IgD-negative memory B cell (primary cell): ENCODE measurements around the gene POLN. TPM values are rescaled to one million over a fixed set of nuclear protein-coding genes. Genes with fewer than 3 reads are reported as not detected.
"Not testable (repeated sequence)": the region's sequence is repeated elsewhere in the genome, so short reads cannot be mapped to it uniquely, and the experiment has no call there.

ENCODE experiments used
- H3K27ac Mint-ChIP-seq, 3 donors: one replicate each; pipeline ENCODE4 v1.8.0; 2020 to 2022; ENCODE audit warnings: mild to moderate bottlenecking in 3 of 3, mixed read lengths in 3 of 3, moderate library complexity in 1 of 3
- H3K27me3 Mint-ChIP-seq: one replicate; pipeline ENCODE4 v1.8.0; 2021; ENCODE audit warnings: mixed read lengths
- H3K36me3 Mint-ChIP-seq: one replicate; pipeline ENCODE4 v1.8.0; 2020; ENCODE audit warnings: mild to moderate bottlenecking, mixed read lengths
- H3K4me1 Mint-ChIP-seq, 3 donors: one replicate each; pipeline ENCODE4 v1.8.0; 2020 to 2022; ENCODE audit warnings: mixed read lengths in 3 of 3, mild to moderate bottlenecking in 1 of 3
- H3K4me3 Mint-ChIP-seq, 4 donors: one replicate each; pipeline ENCODE4 v1.8.0; 2020 to 2022; ENCODE audit warnings: mild to moderate bottlenecking in 4 of 4, mixed read lengths in 4 of 4, moderate library complexity in 3 of 4
- H3K9me3 Mint-ChIP-seq, 3 donors: one replicate each; pipeline ENCODE4 v1.8.0; 2020 to 2021; ENCODE audit warnings: mixed read lengths in 3 of 3, mild to moderate bottlenecking in 1 of 3
- polyA plus RNA-seq: library from polyadenylated mRNA; unstranded; fragments of 300-500 nt; fragmentation: Illumina TruSeq; gene quantifications from one replicate; pipeline ENCODE4 v1.2.3, GENCODE V29; 2021

POLN gene
- polyA plus RNA-seq, 1 donor from 2014 or later: 0.09 TPM

DNA sequence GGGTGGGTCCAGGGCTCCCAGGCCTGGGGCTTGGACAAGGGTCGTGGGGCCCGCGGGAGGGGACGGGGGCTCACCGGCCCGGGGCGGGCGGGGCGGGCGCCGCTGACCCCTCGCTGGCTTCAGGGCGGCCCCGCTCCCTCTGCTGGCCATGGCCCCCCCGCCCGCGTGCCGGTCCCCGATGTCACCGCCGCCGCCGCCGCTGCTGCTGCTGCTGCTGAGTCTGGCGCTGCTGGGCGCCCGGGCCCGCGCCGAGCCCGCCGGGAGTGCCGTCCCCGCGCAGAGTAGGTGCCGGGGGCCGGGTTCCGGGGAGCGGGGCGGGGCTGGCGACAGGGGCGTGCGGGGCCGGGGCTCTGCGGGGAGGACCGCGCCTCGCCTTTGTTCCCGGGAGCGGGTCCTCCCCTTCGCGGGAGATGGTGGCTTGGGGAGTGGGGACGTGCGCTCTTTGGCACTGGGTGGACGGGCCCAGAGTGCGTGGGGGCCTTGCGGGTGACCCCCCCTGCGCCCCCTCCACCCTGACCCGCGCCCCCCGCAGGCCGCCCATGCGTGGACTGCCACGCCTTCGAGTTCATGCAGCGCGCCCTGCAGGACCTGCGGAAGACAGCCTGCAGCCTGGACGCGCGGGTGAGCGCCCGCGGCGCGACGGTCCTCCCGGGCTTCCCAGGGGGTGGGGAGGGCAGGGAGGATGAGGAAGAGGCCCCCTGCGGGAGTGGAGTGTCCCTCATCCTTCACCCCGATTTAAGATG, 199.5 kb downstream of the POLN start:
- H3K27ac Mint-ChIP-seq: no peak overlapping the region
- no peaks in the 10 kb centered on the region for H3K36me3 Mint-ChIP-seq
- peaks cover 0 to 2% (median 0%) of the 10 kb centered on the region in 3 donors for H3K4me1 Mint-ChIP-seq
- peaks cover 18% of the 10 kb centered on the region for H3K27me3 Mint-ChIP-seq
- H3K4me3 Mint-ChIP-seq: peak overlapping the region; percentile 57 to 95 (median 83)
- no peaks in the 10 kb centered on the region for H3K9me3 Mint-ChIP-seq

DNA sequence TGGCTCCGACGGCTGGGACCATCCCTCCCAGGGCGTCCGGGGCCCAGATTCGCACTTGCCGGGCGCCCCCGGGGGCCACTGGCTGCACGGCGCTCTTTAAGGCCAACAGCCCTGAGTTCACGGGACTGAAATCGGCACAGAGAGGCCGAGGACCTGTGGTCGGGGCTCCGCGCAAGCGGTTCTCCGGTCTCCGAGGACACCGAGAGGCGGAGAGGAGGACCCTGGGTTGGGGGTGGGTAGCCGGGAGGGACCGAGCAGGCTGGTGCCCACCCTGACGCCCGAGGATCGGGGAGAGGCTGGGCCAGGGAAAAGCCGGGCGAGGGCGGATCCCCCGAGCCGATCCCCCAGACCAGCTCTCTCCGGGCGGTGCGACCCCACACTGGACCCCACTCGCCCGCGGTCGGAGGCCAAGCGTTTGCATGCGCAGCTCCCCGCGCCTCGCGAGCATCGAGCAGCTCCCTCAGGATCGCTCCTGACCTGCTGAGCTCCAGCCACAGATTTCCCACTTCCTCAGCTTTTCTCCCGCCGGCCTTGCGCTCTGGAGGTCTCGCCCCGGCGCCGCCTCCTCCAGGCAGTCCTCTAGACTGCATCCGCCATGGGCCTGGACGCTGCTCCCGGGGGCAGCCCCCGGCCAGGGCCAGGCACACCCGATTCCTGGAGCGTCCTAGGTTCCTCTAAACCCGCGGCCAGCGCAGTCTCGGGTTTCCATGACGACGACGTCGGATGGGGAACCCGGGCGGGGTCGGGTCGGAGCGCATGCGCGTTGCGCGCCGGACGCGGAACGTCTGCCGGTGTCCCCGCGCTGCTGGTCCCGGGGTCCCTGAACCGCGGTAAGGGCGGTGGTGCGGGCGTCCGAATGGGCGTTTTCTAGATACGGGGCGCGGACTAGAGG, 200.4 kb downstream of the POLN start:
- Mint-ChIP-seq H3K4me3 (peak overlapping the region; percentile 83 to 95 (median 88)), H3K4me1 (peaks cover 0 to 2% (median 0%) of the 10 kb centered on the region in 3 donors), H3K9me3 (no peaks in the 10 kb centered on the region), H3K27me3 (peaks cover 21% of the 10 kb centered on the region), H3K27ac (peak overlapping the region in 2 of 3 donors; percentile 76 to 81), H3K36me3 (no peaks in the 10 kb centered on the region)

DNA sequence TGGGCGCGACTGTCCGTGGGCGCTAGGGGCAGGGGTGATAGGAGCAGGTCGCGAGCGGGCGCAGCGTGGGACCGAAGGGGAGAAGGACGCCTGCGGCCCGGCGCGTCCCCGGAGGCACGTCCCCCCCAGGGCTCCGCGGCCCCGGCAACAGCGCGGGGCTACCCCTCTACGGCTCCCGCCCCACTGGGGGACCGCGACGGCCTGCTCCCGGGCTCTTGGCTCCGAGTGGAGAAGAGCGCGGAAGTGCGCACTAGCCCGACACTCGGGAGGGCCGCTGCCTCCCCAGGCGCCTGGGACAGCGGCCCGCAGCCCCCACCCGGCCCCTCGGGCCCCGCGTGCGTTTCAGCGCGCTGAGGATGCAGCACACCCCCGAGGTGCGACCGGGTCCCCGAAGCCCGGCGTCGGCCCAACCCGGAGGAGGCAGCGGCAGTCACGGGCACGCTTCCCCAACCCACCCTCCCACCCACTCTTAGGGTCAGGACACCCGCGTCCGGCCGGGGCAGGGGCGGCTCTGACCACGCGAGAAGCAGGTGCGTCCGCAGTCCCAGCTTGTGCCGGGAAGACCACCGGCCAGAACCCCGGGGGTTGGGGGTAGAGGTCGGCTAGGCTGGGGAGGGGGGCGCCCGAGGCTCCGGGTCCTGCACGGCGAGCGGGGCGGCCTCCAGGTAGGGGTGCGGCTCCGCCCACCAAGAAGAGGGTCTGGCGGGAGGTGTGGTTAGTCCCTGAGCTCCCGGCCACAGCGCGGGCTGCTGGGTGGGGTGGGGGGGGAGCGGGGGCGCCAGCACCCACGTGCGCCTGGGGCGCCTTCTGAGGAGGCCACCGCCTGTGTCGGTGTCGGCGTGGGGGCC, 201.3 kb downstream of the POLN start:
- Mint-ChIP-seq H3K27me3 (peaks cover 16% of the 10 kb centered on the region), H3K4me1 (peaks cover 0 to 2% (median 0%) of the 10 kb centered on the region in 3 donors), H3K36me3 (no peaks in the 10 kb centered on the region), H3K4me3 (peak overlapping the region; percentile 17 to 85 (median 55)), H3K9me3 (no peaks in the 10 kb centered on the region), H3K27ac (peak overlapping the region in 1 of 3 donors; percentile 39)

DNA sequence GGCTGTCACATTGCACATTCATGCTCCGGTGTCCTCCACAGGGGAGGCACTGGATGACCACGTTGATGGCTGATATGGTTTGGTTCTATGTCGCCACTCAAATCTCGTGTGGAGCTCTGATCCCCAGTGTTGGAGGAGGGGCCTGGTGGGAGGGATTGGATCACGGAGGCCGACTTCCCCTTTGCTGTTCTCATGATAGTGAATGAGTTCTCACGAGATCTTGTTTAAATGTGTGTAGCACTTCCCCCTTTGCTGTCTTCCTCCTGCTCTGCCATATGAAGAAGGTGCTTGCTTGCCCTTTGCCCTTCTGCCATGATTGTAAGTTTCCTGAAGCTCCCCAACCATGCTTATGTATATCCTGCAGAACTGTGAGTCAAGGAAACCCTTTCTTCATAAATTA, 205.1 kb downstream of the POLN start:
- H3K27ac Mint-ChIP-seq: no peak overlapping the region
- H3K9me3 Mint-ChIP-seq: no peaks in the 10 kb centered on the region
- H3K27me3 Mint-ChIP-seq: peaks cover 30% of the 10 kb centered on the region
- H3K4me1 Mint-ChIP-seq: peaks cover 0 to 2% (median 0%) of the 10 kb centered on the region in 3 donors
- no peak overlapping the region for H3K4me3 Mint-ChIP-seq
- H3K36me3 Mint-ChIP-seq: no peaks in the 10 kb centered on the region

DNA sequence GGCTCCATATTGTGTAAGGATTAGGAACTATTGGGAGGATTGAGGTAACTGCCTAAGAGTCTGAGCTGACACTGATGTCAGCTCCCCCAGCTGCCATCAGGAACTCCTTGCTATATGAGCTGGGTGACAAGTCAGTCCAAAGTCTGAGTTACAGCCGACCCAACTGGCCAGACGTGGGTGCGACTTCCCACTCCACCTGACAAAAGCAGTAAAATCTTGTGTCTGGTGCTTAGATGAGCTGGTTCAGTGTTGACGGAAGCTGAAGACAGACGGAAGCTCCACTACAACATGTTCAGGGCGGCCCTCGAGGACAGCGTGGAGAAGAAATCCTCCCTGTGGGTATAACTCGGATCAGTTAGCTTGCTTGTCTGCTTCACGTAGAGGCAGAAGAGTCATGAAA, 205.6 kb downstream of the POLN start:
- no peaks in the 10 kb centered on the region for H3K4me1 Mint-ChIP-seq
- no peaks in the 10 kb centered on the region for H3K9me3 Mint-ChIP-seq
- no peak overlapping the region for H3K27ac Mint-ChIP-seq
- no peak overlapping the region for H3K4me3 Mint-ChIP-seq
- H3K36me3 Mint-ChIP-seq: no peaks in the 10 kb centered on the region
- peaks cover 28% of the 10 kb centered on the region for H3K27me3 Mint-ChIP-seq

DNA sequence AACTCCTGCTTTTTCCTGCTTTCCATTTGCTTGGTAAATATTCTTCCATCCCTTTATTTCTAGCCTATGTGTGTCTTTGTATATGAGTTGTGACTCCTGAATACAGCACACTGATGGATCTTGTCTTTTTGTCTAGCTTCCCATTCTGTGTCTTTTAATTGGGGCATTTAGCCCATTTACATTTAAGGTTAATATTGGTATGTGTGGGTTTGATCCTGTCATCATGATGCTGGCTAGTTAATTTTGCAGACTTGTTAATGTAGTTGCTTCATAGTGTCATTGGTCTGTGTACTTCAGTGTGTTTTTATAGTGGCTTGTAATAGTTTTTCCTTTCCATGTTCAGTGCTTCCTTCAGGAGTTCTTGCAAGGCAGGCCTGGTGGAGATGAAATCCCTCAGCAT, 210.8 kb downstream of the POLN start:
- H3K36me3 Mint-ChIP-seq, H3K27ac Mint-ChIP-seq, H3K9me3 Mint-ChIP-seq, H3K4me3 Mint-ChIP-seq, H3K4me1 Mint-ChIP-seq: not testable (repeated sequence)
- H3K27me3 Mint-ChIP-seq: peaks cover 19% of the 10 kb centered on the region

DNA sequence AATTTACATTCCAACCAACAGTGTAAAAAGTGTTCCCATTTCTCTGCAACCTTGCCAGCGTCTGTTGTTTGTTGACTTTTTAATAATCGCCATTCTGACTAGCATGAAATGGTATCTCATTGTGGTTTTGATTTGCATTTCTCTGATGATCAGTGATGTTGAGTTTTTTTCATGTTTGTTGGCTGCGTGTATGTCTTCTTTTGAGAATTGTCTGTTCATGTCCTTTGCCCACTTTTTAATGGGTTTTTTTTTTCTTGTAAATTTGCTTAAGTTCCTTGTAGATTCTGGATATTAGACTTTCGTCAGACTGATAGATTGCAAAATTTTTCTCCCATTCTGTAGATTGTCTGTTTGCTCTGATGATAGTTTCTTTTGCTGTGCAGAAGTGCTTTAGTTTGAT, 214.8 kb downstream of the POLN start:
- not testable (repeated sequence) for H3K4me3 Mint-ChIP-seq, H3K27ac Mint-ChIP-seq, H3K9me3 Mint-ChIP-seq, H3K36me3 Mint-ChIP-seq, H3K4me1 Mint-ChIP-seq
- peaks cover 22% of the 10 kb centered on the region for H3K27me3 Mint-ChIP-seq

DNA sequence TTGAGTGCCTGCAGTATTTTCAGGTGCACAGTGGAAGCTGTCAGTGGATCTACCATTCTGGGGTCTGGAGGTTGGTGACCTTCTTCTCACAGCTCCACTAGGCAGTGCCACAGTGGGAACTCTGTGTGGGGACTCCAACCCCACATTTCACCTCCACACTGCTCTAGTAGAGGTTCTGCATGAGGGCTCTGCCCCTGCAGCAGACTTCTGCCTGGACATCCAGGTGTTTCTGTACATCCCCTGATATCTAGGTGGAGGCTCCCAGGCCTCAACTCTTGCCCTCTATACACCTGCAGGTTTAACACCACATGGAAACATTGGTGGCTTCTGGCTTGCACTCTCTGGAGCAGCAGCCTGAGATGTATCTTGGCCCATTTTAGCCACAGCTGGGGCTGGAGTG, 216.1 kb downstream of the POLN start:
- Mint-ChIP-seq H3K36me3 (no peaks in the 10 kb centered on the region), H3K4me3 (no peak overlapping the region), H3K27me3 (peaks cover 27% of the 10 kb centered on the region), H3K27ac (no peak overlapping the region), H3K4me1 (no peaks in the 10 kb centered on the region), H3K9me3 (peaks cover 4 to 10% (median 9%) of the 10 kb centered on the region in 3 donors)

DNA sequence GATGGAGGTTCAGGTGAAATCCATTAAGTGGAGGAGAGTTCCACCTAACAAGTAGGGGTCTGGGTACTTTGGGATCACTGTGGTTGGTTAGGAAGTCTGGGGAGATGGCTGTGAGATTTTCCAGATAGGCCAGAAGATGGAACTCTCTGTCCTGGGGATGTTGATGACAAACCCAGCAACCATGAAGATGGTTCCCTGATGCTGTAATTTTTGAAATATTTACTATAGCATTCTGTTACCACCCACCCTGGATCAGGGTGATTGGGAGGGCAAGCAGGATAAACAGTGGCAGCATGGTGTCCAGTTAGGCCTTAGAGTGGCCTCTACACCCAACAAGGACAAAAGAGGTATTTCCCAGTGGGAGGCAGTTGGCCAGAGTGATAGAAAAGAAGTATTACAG, 217.2 kb downstream of the POLN start:
- Mint-ChIP-seq H3K4me3 (no peak overlapping the region), H3K4me1 (no peaks in the 10 kb centered on the region), H3K27me3 (peaks cover 25% of the 10 kb centered on the region), H3K9me3 (peaks cover 4 to 10% (median 9%) of the 10 kb centered on the region in 3 donors), H3K27ac (no peak overlapping the region), H3K36me3 (no peaks in the 10 kb centered on the region)

Other genes with a start within 250 kb of the POLN start
- gene NELFA, start 233.1 kb downstream of the POLN start, polyA plus RNA-seq: 44.7 TPM
- not detected for gene NAT8L, start 182.8 kb downstream of the POLN start, polyA plus RNA-seq
- gene HAUS3, start within 50 bp of the POLN start, polyA plus RNA-seq: 21.7 TPM
- gene MXD4, start 20.0 kb upstream of the POLN start, polyA plus RNA-seq: 31.1 TPM
- gene ZFYVE28, start 176.5 kb upstream of the POLN start, polyA plus RNA-seq: 1.0 TPM
- gene CFAP99, start 176.8 kb upstream of the POLN start, polyA plus RNA-seq: not detected
- gene RNF4, start 227.0 kb upstream of the POLN start, polyA plus RNA-seq: 94.0 TPM